Gastrocnemius medialis (tissue), 4 donors: ENCODE measurements around the gene TBC1D8. TPM values are rescaled to one million over a fixed set of nuclear protein-coding genes. Genes with fewer than 3 reads are reported as not detected.

Experiments
- ATAC-seq, 2 donors: fragments of 150-250 bp; one replicate each; pipeline ENCODE4 v1.9.1; 2016
- DNase-seq, 2 donors: peaks; one replicate each; pipeline ENCODE4 v3.0.0-alpha.2; 2019
- H3K27ac ChIP-seq, 4 donors: fragments of 200-600 bp; sonication (generic); 1 replicate in 1 of 4; 2 replicates in 3 of 4; pipeline ENCODE4 v1.5.1; 2016 to 2018; ENCODE audit warnings: mild to moderate bottlenecking in 2 of 4, moderate library complexity in 1 of 4
- H3K27me3 ChIP-seq, 3 donors: fragments of 200-600 bp; sonication (generic) in 2 of 3; 1 replicate in 1 of 3; 2 replicates in 2 of 3; pipeline versions ENCODE4 v1.5.1 to v1.6.0; 2016 to 2019; ENCODE audit warnings: mild to moderate bottlenecking in 1 of 3, moderate library complexity in 1 of 3
- H3K36me3 ChIP-seq, 2 donors: fragments of 200-600 bp; sonication (generic) in 1 of 2; one replicate each; pipeline ENCODE4 v1.5.1; 2017 to 2018
- H3K4me1 ChIP-seq, 2 donors: fragments of 200-600 bp; sonication (generic) in 1 of 2; one replicate each; pipeline ENCODE4 v1.5.1; 2016 to 2017; ENCODE audit warnings: mild to moderate bottlenecking in 2 of 2
- H3K4me3 ChIP-seq, 4 donors: fragments of 200-600 bp; sonication (generic) in 3 of 4; 1 replicate in 1 of 4; 2 replicates in 3 of 4; pipeline ENCODE4 v1.5.1; 2016 to 2019; ENCODE audit warnings: mild to moderate bottlenecking in 2 of 4
- H3K9me3 ChIP-seq, 3 donors: fragments of 200-600 bp; sonication (generic) in 2 of 3; 1 replicate in 1 of 3; 2 replicates in 2 of 3; pipeline ENCODE4 v1.5.1; 2016 to 2019
- POLR2A ChIP-seq, 2 donors: fragments of 450-650 bp; IDR thresholded peaks; one replicate each; pipeline ENCODE4 v1.6.1; 2017; ENCODE audit warnings: antibody characterized with exemption in 2 of 2, mild to moderate bottlenecking in 2 of 2, moderate library complexity in 2 of 2
- in situ Hi-C, 4 donors: fragments of 200-750 bp; cut with MboI; loops; one replicate each; pipeline versions ENCODE4 v1.15.0 to v1.8.0; 2017; ENCODE audit warnings: low sequenced_read_pairs in 4 of 4
- intact Hi-C: fragments of 100-400 bp; cut with DNase I; formaldehyde crosslinking; loops from one replicate; pipeline ENCODE4 v1.15.1; 2023; ENCODE audit warnings: low total_unique reads
- total RNA-seq, 4 donors: library from RNA; depleted of rRNA; stranded (reverse); fragments of >200 nt; gene quantifications; one replicate each; pipeline versions ENCODE4 v1.1.0 to v1.2.3, GENCODE V29; 2016
- TF ChIP-seq, protein P1 (sequence below), 5 experiments: fragments of 450-650 bp in 3 of 5; fragments of 200-600 bp in 2 of 5; sonication (generic) in 2 of 5; IDR thresholded peaks in 4 of 5; conservative IDR thresholded peaks in 1 of 5; 1 replicate in 4 of 5; 2 replicates in 1 of 5; pipeline ENCODE4 v1.5.1; 2016 to 2019; ENCODE audit warnings: antibody characterized with exemption in 5 of 5, mild to moderate bottlenecking in 3 of 5, moderate library complexity in 3 of 5

The TBC1D8 gene
- total RNA-seq, 4 donors from 2014 or later: 103 to 298 (median 201) TPM

DNA sequence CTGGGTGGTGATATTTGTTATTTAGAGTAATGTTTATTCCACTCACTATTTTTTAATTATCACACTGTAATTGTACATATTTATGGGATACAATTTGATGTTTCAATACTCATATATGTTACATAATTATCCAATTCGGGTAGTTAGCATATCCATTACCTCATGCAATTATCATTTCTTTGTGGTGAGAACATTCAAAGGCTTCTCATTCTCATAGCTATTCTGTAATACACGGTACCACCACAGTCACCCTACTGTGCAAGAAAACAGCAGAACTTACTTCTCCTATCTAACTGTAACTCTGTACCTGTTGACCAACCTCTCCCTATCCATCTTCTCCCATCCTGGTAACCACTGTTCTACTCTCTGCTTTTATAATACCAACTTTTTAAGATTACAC, 4.6 kb downstream of the TBC1D8 start:
- no peaks in the 10 kb centered on the region for H3K36me3 ChIP-seq
- in situ Hi-C loops (no loop called here), intact Hi-C loops (no loop called here)
- H3K27me3 ChIP-seq: no peaks in the 10 kb centered on the region
- peaks cover 50 to 55% of the 10 kb centered on the region in 2 donors for H3K4me1 ChIP-seq
- DNase-seq: no peak
- no peak for TF ChIP-seq POLR2A (IDR thresholded peaks at IDR 0.05)
- TF ChIP-seq, protein P1, sequence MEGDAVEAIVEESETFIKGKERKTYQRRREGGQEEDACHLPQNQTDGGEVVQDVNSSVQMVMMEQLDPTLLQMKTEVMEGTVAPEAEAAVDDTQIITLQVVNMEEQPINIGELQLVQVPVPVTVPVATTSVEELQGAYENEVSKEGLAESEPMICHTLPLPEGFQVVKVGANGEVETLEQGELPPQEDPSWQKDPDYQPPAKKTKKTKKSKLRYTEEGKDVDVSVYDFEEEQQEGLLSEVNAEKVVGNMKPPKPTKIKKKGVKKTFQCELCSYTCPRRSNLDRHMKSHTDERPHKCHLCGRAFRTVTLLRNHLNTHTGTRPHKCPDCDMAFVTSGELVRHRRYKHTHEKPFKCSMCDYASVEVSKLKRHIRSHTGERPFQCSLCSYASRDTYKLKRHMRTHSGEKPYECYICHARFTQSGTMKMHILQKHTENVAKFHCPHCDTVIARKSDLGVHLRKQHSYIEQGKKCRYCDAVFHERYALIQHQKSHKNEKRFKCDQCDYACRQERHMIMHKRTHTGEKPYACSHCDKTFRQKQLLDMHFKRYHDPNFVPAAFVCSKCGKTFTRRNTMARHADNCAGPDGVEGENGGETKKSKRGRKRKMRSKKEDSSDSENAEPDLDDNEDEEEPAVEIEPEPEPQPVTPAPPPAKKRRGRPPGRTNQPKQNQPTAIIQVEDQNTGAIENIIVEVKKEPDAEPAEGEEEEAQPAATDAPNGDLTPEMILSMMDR (IDR thresholded peaks at IDR 0.05 in 4 of 5, conservative IDR thresholded peaks at IDR 0.05 in 1 of 5): no peak
- ATAC-seq: no peak
- H3K4me3 ChIP-seq: peak overlapping the region in 1 of 4 donors; percentile 26
- H3K27ac ChIP-seq: peak overlapping the region in 3 of 4 donors; percentile 45 to 97 (median 96)
- no peaks in the 10 kb centered on the region for H3K9me3 ChIP-seq

DNA sequence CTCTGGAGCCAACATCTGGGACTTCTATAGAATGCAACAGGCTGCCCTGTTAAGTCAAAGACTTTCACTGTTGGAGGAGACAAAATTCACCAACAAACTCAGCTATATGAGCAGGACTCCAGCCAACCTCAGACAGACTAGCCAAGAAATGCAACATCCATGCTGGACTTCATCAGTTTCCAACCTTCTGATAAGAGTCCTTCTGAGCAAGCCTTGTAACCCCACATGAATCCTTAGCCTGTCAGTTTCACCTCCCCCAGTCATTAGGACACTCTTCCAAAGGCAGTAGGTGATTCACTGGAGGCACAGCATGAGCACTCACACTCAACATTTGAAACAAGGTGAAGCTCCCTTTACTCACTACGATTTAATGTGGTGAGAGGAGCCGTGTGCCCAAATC, 5.8 kb downstream of the TBC1D8 start:
- TF ChIP-seq POLR2A (IDR thresholded peaks at IDR 0.05): peak in 1 of 2 donors; percentile 19
- TF ChIP-seq, protein P1 (IDR thresholded peaks at IDR 0.05 in 4 of 5, conservative IDR thresholded peaks at IDR 0.05 in 1 of 5): no peak
- Histone ChIP-seq H3K27me3 (no peaks in the 10 kb centered on the region), H3K9me3 (no peaks in the 10 kb centered on the region), H3K4me3 (no peak overlapping the region), H3K4me1 (peaks cover 61 to 66% of the 10 kb centered on the region in 2 donors), H3K36me3 (no peaks in the 10 kb centered on the region), H3K27ac (peak overlapping the region; percentile 29 to 97 (median 70))
- in situ Hi-C loops (no loop called here), intact Hi-C loops (no loop called here)
- ATAC-seq: peak; percentile 38 to 54
- no peak for DNase-seq

DNA sequence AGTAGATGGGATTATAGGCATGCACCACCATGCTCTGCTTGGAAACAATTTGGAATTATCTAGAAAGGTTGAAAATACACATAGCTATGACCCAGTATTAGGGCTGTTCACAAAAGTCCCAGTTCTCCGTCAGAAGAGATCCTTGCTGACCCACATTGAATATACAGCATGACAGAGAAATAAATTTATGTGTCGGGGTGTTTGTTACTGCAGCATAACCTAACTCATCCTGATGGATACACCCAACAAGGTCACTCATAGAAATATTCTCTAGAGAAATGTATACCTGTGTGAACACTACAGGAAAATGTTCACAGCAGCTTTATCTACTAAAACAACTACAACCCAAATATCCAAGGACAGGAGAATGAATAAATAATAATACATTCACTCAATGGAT, 9.0 kb downstream of the TBC1D8 start:
- no peaks in the 10 kb centered on the region for H3K27me3 ChIP-seq
- peaks cover 58 to 63% of the 10 kb centered on the region in 2 donors for H3K4me1 ChIP-seq
- no peak for ATAC-seq
- no peaks in the 10 kb centered on the region for H3K36me3 ChIP-seq
- TF ChIP-seq, protein P1 (IDR thresholded peaks at IDR 0.05 in 4 of 5, conservative IDR thresholded peaks at IDR 0.05 in 1 of 5): no peak
- no peak for TF ChIP-seq POLR2A (IDR thresholded peaks at IDR 0.05)
- DNase-seq: no peak
- intact Hi-C loops (no loop called here), in situ Hi-C loops (no loop called here)
- H3K27ac ChIP-seq: peak overlapping the region in 3 of 4 donors; percentile 90 to 100 (median 99)
- no peaks in the 10 kb centered on the region for H3K9me3 ChIP-seq
- H3K4me3 ChIP-seq: no peak overlapping the region

DNA sequence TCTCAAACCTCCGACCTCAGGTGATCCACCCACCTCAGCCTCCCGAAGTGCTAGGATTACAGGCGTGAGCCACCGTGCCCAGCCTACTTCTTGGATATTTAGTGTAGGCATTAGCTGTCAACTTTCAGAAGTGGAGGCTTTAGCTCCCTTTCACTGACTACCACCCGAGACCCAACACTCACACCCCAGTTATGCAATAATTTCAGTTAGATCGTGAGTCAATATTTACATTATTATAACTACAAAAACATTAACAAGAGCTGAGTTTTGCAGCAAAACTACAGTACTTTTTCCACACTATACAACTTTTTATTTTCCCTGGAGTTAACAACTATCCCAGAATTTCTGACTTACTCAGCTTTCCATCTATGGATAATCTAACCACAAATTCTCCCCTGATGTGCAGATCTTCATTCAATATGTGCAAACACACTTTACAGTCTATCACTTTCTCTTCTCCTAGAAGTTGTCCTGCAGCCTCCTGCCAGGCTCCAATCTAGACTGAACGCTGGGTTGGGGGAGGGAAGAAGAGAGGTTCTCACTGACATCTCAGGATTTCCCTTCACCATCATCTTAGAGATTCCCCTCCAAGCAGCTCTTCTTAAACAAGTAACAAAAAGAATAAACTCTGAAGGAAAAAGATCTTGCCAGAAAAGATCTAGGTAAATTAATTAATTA, 10.1 kb downstream of the TBC1D8 start:
- Histone ChIP-seq H3K4me1 (peaks cover 55 to 62% of the 10 kb centered on the region in 2 donors), H3K9me3 (no peaks in the 10 kb centered on the region), H3K36me3 (no peaks in the 10 kb centered on the region), H3K27me3 (no peaks in the 10 kb centered on the region), H3K4me3 (peak overlapping the region; percentile 5 to 30 (median 22)), H3K27ac (peak overlapping the region; percentile 90 to 100 (median 99))
- DNase-seq: no peak
- in situ Hi-C loops (no loop called here), intact Hi-C loops (no loop called here)
- no peak for TF ChIP-seq POLR2A (IDR thresholded peaks at IDR 0.05)
- TF ChIP-seq, protein P1 (IDR thresholded peaks at IDR 0.05 in 4 of 5, conservative IDR thresholded peaks at IDR 0.05 in 1 of 5): no peak
- no peak for ATAC-seq
